Measurements from ENCODE around the gene KDM4C.
"Not testable (repeated sequence)": the region's sequence is repeated elsewhere in the genome, so short reads cannot be mapped to it uniquely, and the experiment has no call there.

DNA sequence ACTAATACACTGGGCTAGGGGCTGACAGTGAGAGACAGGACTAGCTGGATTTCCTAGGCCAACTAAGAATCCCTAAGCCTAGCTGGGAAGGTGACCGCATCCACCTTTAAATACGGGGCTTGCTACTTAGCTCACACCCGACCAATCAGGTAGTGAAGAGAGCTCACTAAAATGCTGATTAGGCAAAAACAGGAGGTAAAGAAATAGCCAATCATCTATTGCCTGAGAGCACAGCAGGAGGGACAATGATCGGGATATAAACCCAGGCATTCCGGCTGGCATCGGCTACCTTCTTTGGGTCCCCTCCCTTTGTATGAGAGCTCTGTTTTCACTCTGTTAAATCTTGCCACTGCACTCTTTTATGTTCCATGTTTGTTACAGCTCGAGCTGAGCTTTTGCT, 425.4 kb downstream of the KDM4C start:
- TF ChIP-seq, protein P1, sequence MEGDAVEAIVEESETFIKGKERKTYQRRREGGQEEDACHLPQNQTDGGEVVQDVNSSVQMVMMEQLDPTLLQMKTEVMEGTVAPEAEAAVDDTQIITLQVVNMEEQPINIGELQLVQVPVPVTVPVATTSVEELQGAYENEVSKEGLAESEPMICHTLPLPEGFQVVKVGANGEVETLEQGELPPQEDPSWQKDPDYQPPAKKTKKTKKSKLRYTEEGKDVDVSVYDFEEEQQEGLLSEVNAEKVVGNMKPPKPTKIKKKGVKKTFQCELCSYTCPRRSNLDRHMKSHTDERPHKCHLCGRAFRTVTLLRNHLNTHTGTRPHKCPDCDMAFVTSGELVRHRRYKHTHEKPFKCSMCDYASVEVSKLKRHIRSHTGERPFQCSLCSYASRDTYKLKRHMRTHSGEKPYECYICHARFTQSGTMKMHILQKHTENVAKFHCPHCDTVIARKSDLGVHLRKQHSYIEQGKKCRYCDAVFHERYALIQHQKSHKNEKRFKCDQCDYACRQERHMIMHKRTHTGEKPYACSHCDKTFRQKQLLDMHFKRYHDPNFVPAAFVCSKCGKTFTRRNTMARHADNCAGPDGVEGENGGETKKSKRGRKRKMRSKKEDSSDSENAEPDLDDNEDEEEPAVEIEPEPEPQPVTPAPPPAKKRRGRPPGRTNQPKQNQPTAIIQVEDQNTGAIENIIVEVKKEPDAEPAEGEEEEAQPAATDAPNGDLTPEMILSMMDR (IDR thresholded peaks at IDR 0.05) = not testable (repeated sequence)
- not testable (repeated sequence) for TF ChIP-seq POLR2A (IDR thresholded peaks at IDR 0.05)
